ENCODE results near the gene DPP10.

- TF ChIP-seq ZNF311 (tag by site-specific recombination; IDR thresholded peaks at IDR 0.05; ENCODE audit: borderline replicate concordance), result no peak
- no peak for TF ChIP-seq ZSCAN30 (tag by site-specific recombination; IDR thresholded peaks at IDR 0.05)
- TF ChIP-seq, protein P1, sequence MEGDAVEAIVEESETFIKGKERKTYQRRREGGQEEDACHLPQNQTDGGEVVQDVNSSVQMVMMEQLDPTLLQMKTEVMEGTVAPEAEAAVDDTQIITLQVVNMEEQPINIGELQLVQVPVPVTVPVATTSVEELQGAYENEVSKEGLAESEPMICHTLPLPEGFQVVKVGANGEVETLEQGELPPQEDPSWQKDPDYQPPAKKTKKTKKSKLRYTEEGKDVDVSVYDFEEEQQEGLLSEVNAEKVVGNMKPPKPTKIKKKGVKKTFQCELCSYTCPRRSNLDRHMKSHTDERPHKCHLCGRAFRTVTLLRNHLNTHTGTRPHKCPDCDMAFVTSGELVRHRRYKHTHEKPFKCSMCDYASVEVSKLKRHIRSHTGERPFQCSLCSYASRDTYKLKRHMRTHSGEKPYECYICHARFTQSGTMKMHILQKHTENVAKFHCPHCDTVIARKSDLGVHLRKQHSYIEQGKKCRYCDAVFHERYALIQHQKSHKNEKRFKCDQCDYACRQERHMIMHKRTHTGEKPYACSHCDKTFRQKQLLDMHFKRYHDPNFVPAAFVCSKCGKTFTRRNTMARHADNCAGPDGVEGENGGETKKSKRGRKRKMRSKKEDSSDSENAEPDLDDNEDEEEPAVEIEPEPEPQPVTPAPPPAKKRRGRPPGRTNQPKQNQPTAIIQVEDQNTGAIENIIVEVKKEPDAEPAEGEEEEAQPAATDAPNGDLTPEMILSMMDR (tag by site-specific recombination; IDR thresholded peaks at IDR 0.05), result no peak
- TF ChIP-seq ZNF223 (tag by site-specific recombination; IDR thresholded peaks at IDR 0.05), result no peak
- no peak for TF ChIP-seq ZIC2 (tag by site-specific recombination; IDR thresholded peaks at IDR 0.05)
- TF ChIP-seq ZNF26 (tag by site-specific recombination; IDR thresholded peaks at IDR 0.05), result no peak
- no peak for TF ChIP-seq TRIM28 (IDR thresholded peaks at IDR 0.05; ENCODE audit: borderline replicate concordance, low read length)
- no peak for TF ChIP-seq ZNF174 (tag by site-specific recombination; IDR thresholded peaks at IDR 0.05)
- no peak for TF ChIP-seq ZBTB1 (tag by site-specific recombination; IDR thresholded peaks at IDR 0.05)
These were observed 1107.2 kb downstream of the DPP10 start for GRCh38 chr2:115549611-115550130.
